IPS-NIHi11 (cell line): ENCODE data around the gene HERC3.

Source experiments
- DNase-seq: peaks from one replicate; pipeline ENCODE4 v3.0.0; 2012; ENCODE audit warnings: mixed read lengths, low spot score

The HERC3 gene

DNA sequence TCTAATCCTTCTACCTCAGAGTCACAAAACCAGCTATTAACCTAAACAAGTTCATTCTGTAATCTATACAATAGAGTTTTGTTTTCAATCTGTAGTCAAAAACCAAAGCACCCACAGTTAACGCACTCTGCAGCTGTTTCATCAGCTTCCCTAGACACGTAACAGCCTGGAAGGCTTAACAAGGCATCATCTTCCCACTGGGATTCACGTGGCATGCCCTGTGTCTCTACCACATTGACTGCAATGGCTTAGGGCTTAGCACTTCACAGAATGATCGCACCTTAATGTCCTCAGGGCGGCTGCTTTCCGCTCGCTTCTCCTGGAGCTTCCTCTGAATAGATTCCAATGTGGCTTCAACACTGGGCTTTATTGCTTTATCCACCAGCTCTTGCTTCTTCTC, 155.1 kb downstream of the HERC3 start:
- no peak for DNase-seq

DNA sequence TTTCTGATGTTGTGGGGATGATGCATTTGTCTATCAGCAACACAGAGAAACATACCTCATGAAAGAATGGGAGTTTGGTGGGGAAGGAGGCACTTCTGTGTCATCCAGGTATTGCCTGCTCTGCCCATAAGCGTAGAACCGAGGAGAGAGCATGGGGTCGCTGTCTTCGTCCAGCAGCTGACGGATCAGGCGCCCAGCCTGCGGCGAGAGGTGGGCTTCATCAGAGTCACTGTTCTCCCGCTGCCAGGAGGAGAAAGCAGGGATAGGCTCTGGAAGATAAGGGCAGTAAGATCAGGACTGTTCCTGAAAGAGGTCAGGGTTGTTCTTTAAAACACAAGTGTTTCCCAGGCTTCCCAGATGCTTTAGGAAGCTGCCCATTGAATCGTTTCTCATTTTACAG, 158.1 kb downstream of the HERC3 start:
- DNase-seq = no peak

DNA sequence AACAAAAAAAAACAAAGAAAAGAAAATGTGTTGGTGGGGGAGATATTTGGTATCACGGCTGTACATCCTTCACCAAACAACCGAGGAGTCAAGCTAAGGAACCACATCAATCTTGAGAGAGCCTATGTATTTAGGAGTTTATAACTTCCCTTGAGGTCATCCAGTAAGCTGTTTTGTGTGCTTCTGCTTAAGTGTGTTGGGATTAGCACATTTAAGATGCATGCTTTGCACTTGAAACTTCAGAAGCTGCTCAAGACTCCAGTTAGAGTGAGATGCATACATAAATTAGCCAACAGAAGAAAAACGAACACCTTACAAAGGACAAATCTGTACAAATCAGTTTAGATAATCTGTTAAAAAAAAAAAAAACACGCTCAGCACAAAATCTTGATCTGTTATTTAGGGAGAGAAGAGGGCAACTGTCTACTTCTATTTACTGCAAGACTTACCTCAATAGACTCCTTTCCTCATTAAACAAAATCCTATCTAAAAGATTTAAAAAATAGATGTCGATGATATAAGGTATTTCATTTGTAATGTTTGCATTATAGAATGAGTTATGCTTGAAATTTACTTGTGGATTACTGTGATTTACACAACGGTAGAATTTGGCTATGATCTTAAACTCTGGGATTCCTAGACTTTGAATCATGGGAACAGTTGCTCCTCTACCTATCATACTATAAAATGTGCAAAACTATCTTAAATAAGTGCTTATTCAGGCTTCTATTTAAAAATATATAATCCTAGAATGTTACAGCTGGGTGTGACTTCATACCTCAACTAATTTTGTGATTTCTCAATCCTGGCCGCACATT, 159.2 kb downstream of the HERC3 start:
- no peak for DNase-seq

DNA sequence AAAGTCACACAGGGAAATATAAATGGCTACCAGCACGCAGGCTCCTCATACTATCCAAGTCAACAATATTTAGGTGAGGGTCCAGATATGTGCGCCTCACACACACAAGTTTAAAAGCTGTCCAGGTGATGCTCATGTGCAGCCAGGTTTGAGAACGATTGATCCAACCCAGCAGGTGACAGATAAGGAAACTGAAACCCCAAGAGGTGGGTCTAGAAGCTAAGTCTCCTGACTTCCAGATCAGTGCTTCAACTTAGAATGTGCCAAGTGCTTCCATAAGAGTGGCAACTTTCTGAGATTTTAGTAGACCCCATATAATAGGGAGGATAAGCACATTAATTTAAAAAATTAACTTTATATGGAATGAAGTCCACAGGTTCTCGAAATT, 159.8 kb downstream of the HERC3 start:
- DNase-seq = no peak

DNA sequence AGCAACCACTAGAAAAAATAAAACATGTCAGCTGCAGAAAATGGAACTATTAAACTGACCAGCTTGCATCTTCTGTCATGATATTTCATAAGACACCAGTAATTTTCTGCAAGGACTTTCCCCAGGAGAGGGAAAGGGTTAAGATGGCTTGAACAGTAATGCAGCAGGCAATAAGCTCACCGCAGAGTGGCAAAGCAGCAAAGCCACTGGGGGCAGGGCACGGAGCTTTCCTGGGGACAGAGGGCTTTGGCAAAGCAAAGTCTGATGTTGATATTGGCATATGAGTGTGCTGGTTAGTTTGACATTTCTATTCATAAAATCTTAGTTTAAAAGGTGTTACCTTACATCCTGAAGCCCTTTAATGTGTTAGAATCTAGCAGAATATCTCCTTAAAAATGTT, 160.5 kb downstream of the HERC3 start:
- no peak for DNase-seq

DNA sequence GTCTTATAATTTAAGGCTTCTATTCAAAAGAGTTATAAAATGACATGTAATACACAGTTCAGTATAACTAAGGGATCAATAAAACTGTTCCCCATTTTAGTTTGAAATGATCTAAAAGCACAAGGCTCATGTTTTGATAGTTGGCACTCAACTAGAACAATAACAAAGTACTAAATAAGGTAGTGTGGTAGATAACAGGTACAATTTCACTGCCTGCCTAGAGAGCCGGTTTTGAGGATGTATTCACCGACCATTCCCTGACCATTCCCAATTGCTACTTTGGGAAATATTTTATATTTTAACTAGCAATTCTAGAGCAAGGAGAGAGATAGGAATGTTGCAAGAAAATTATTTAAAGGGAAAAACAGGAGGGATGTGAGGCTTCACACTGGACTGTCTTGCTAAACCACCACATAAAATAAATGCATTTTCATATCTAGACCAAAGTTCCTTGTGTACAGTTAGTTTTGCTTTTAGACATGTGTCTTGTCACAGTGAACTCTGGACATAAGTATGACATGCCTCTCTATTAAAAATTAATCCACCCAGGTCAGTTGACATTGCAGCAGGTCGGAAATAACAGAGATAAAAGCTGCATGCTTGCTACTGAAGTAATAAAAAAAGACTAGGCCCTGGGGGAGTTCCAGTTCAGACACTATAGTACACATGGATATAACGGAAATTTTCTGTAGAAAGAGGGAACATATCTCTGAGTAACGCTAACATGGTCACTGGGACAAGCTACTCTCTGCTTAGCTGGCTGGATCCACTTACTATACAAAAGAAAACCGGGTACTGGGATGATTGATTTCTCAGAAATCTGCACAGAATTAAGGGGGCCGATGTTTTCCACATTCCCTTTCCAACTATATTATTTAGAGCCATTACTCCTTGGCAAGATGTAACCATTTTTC, 161.6 kb downstream of the HERC3 start:
- DNase-seq = no peak

DNA sequence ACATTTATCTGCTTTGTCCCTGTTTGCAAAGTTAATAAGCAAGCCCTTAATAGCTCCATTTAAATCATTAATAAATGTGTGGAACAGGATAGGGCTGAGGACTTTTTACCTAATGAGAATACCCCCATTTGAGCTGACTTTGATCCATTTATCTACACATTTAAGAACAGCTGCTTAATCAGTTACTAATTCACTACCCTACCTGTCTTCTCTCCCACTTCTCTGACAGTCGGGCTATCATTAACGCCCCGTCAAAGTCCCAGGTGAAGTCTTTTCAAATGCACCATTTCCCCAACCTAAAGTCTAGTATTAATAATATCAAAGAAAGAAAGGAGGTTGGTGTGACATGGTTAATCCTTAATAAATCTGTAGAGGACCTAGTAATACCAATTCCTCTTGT, 162.5 kb downstream of the HERC3 start:
- DNase-seq = no peak

DNA sequence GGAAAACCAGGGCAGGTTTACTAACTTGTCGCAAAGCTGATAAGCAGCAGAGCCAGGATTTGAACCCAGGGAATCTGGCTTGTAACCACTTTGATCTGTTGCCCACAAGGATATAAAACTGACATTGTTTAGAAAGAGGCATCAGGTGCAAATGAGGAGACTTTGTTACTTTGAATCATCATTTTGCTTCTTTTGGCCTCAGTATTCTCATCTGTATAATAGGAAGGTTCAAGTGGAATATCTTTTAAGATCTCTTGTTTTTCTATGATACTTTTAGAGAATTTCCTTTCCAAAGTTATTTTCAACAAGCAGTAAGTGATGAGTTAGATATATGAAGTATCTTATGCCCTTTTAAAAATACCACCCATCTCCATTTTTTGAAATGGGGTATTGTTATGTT, 163.2 kb downstream of the HERC3 start:
- no peak for DNase-seq

DNA sequence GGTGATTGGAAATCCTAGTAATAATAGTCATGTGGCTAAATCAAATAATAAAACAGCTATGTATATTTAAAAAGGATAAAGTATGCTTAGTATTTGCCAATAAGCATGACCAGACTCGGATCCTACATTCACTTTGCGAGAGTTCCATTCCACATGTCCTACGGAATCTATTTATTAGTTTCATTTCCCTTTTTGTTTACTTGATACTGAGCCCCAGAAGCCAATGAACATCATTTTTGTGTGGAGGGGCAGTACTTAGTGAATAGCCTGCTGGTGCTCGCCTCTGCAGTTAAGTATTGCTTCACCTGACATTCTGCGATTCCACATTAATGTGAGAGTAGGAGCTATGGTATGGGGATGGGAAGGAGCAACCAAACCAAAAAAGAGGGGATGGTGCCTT, 163.9 kb downstream of the HERC3 start:
- no peak for DNase-seq

DNA sequence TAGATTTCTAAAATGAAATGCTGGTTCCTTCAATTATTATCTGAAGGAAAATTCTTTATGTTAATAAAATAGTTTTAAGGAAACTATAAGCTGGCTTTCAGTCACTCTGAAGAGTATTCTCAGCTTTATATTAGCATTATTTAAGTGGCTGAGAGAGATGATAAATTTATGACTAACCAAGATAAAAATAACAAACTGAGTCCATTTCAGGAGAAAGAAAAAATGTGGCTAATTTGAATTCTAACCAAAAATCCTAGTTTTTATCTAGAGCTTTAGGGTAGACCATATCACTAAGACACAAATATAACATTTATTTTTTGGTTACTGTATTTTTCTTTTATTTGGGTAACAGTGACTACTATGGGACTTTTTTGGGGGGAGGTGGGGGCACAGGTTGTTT, 164.8 kb downstream of the HERC3 start:
- DNase-seq = no peak

DNA sequence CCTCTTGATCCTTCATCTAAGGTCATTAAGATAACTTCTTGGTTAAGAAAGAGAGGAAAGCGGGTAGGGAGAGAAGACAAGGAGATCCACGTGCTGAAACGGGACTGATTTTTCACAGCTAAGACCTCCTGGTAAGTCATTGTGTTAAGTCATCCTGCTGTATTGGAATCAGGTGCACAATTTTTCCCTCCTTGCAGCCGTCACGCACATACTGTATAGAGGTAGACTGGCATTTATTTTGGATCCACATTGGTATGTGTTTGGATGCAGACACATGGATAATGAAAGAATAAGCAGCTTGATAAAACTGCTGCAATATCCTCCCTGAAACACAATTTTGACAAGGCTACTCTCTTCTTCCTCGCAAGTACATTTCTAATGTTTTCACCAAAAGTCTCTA, 165.5 kb downstream of the HERC3 start:
- DNase-seq = no peak
